Measurements from ENCODE around the gene MAGEF1.

MAGEF1 gene

DNA sequence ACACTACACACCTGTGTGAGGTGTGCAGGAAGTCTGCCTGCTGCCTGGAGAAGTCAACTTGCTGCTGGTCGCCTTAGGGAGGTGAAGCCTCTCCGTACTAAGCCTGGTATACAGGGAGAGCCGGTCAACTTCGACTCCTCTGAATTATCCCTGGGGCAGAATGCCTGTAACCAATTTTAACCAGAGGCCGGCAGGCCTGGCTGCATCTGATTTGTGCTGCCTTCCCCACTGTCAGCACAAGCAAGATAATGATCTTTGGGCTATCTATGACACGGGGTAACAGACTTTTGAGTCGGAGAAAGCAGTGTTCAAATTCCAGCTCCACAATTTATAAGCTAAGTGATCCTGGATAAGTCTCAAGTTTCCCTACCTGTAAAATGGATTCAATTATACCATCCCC lies 42.3 kb downstream of the MAGEF1 start:
- no peak for DNase-seq (ENCODE audit: low read depth)

DNA sequence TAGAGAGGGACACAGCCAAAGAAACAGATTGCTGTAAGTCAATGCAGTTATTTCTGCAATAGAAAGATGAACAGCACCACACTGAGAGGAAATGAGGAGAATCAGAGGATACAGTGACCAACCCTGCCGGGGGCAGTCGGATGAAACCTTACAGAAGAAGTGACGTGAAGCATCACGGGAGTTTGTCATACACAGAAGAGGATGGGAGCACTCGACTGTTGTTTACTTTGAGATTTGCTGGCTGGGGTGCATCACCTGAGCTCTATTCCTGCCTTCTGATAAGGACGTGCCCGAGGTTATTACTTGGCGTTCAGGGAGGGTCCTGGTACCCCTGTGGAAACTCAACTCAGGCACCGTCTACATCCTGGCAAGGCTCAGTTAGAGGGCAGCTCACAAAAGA lies 45.4 kb downstream of the MAGEF1 start:
- no peak for DNase-seq (ENCODE audit: low read depth)

DNA sequence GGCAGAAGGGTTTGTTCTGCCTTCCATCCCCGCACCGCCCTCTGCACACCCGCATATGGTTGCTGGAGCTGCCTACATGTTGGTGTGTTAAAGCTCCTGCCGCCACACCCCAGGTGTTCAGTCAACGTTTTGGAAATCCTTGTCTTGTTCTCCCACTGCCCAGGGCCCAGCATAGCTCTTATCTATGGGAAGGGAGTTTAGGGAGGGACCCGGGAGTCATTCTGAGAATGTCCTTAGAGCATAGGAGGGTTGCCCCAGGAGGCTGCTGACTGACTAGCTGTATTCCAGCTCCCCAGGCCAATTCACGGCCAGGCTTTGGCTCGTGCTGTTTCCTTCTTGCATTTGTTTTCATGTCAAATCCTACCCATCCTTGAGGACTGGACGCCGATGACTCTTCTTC lies 46.8 kb downstream of the MAGEF1 start:
- no peak for DNase-seq (ENCODE audit: low read depth)

DNA sequence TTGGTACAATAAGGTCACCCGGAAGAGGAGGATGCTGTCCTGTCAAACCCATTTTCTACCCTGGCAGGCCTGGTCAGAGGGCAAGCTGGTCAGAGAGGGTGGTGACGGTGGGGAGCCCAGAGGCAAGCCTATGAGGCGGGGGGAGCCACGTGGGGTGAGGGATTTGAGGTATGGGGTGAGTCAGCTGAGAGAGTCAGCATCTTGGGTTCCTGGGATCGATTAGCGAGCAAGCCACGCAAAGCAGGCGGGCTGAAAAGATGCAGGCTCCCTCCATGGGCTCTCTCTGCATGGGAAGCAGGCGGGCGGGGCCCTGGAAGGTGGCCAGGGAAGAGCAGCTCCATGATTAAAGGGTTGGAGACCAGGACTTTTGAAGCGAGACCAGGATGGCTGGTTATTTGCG lies 48.1 kb downstream of the MAGEF1 start:
- DNase-seq (ENCODE audit: low read depth): no peak

GRCh38 chr3:184663356-184663755 lies 48.5 kb downstream of the MAGEF1 start:
- DNase-seq (ENCODE audit: low read depth): no peak

DNA sequence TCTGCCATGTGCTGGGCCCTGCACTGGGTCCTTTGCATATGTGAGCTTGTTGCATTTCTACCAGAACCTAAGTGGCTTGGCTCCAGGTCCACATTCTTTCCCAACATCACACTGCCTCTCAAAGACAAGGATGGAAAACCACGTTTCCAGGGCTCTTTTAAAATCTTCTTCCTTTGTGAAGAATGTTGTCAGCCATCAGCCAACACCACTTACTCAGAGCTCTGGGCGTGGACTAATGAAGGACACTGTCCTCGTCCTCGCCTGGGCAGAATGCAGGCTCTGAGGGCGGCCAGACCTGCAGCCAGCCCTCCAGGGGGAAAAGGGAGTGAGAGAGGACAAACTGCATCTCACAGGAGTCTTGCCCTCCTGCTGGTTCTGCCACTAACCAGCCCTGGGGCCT lies 49.7 kb downstream of the MAGEF1 start:
- DNase-seq (ENCODE audit: low read depth): no peak

GRCh38 chr3:184660931-184661330 lies 50.9 kb downstream of the MAGEF1 start:
- DNase-seq (ENCODE audit: low read depth): no peak

Data from T follicular helper cell (primary cell).